Epithelial cell of esophagus (primary cell): Measurements from ENCODE around the gene THTPA.
"Not testable (repeated sequence)": the region's sequence is repeated elsewhere in the genome, so short reads cannot be mapped to it uniquely, and the experiment has no call there.

Experiments
- DNase-seq: peaks from one replicate; pipeline ENCODE4 v3.0.0; 2010; ENCODE audit warnings: low read depth
- H3K4me3 ChIP-seq: 2 replicates; pipeline ENCODE4 v1.5.1; 2011; ENCODE audit warnings: mild to moderate bottlenecking, low read length, control low read depth
- CTCF ChIP-seq: IDR thresholded peaks from 2 replicates; pipeline ENCODE4 v1.5.1; 2011; ENCODE audit warnings: low read depth, mild to moderate bottlenecking, low read length, control low read depth, inconsistent platforms; ENCODE audit not compliant: insufficient read depth; ENCODE audit errors: missing control alignments

Gene THTPA

GRCh38 chr14:23580152-23580926 is 24.3 kb downstream of the THTPA start:
- no peak overlapping the region for H3K4me3 ChIP-seq
- no peak for TF ChIP-seq CTCF
- DNase-seq: no peak

DNA sequence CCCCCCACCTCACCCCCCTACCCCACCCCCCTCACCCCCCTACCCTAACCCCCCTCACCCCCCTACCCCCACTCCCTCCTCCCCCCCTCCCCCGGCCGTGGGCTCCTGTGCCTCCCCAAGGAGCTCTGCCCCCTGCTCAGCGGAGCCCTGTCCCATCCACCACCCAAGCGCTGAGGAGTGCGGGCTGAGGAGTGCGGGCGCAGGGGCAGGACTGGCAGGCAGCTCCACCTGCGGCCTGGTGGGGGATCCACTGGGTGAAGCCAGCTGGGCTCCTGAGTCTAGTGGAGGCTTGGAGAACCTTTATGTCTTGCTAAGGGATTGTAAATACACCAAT is 24.8 kb downstream of the THTPA start:
- H3K4me3 ChIP-seq: no peak overlapping the region
- no peak for TF ChIP-seq CTCF
- DNase-seq: no peak

DNA sequence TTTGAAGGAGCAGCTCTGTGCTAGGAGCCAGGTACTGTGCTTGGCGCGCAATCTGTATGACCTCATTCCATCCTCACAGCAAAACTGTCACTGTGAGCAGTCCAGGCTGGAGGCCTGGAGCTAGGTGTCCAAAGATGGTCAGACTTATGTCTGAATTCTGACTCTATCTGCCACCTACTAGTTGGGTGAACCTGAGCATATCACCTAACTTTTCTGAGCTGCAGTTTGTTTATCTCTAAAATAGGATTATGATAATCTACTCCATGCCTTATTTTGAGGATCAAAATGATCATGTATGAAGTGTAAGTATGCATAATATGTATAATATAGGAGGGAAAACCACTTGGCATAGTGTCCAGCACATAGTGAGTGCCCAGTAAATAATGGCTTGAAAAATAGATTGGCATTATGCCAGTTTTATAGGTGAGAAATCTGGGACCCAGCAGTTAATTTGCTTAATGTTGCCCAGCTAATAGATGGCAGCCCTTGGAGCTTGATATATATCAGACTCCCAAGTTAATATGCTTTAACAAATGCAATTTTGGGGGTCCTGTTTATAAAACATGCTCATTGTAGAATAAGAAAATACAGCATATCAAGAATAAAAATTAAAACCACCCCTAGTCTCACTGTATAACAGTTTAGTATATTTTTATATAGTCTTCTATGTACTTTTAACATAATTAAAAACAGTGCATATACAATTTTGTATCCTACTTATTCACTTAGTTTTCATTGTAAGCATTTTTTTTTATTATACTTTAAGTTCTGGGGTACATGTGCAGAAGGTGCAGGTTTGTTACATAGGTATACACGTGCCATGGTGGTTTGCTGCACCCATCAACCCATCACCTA is 27.1 kb downstream of the THTPA start:
- DNase-seq: no peak
- no peak for TF ChIP-seq CTCF
- no peak overlapping the region for H3K4me3 ChIP-seq

GRCh38 chr14:23583761-23584526 is 27.9 kb downstream of the THTPA start:
- not testable (repeated sequence) for H3K4me3 ChIP-seq, DNase-seq

DNA sequence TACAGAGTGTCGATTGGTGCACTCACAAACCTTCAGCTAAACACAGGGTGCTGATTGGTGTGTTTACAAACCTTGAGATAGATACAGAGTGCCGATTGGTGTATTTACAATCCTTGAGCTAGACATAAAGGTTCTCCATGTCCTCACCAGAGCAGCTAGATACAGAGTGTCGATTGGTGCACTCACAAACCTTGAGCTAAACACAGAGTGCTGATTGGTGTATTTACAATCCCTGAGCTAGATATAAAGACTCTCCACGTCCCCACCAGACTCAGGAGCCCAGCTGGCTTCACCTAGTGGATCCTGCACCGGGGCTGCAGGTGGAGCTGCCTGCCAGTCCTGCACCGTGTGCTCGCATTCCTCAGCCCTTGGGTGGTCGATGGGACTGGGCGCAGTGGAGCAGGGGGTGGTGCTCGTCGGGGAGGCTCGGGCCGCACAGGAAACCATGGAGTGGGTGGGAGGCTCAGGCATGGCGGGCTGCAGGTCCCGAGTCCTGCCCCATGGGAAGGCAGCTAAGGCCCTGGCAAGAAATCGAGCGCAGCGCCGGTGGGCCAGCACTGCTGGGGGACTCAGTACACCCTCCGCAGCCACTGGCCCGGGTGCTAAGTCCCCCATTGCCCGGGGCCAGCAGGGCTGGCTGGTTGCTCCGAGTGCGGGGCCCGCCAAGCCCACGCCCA is 28.6 kb downstream of the THTPA start:
- H3K4me3 ChIP-seq, DNase-seq: not testable (repeated sequence)

- H3K4me3 ChIP-seq: no peak overlapping the region
- peak; percentile 81 for DNase-seq
- peak; percentile 75 for TF ChIP-seq CTCF
Observed at GRCh38 chr14:23588884-23589598, 33.0 kb downstream of the THTPA start.

GRCh38 chr14:23589606-23590005 is 33.5 kb downstream of the THTPA start:
- TF ChIP-seq CTCF: no peak
- H3K4me3 ChIP-seq: no peak overlapping the region
- DNase-seq: no peak
